ENCODE results near the gene PTCD2.
"Not testable (repeated sequence)": the region's sequence is repeated elsewhere in the genome, so short reads cannot be mapped to it uniquely, and the experiment has no call there.

The PTCD2 gene

DNA sequence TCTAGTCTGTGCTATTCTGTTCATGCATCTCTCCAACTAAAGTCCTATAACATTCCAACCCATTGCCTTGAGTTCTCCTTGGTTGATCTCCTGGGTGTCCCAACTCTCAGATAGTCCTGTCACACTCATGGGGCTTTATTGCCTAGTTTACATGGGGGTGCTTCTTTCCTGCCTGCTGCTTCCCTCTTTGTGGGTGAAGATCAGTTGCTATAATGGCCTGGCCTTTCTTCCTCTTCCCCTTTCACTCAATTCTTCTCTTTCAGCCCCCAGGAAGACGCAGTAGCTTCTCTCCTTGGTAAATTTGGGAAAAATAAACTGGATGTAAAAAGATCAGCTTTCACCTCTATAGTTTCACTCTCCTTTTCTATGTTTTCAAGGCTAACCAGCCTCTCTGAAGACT is 66.5 kb downstream of the PTCD2 start:
- peak; percentile 77 for DNase-seq

DNA sequence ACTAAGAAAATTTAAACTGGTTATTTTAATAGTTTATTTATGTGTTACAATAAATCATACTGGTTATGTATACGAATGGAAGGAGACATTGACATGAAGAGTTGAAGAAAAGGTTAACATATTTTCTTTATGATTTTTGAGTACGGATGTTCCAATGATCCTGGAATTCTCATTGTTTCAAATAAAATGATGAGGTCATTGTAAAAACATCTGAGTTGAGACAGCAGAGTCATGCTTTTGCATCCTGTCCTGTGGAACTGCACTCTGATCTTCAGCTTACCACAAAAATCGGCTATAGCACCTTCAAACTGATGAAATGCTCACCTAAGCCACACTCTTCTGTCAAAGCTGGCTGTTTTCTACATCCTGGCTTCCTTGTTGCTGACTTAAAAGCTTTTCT is 67.8 kb downstream of the PTCD2 start:
- no peak for DNase-seq

DNA sequence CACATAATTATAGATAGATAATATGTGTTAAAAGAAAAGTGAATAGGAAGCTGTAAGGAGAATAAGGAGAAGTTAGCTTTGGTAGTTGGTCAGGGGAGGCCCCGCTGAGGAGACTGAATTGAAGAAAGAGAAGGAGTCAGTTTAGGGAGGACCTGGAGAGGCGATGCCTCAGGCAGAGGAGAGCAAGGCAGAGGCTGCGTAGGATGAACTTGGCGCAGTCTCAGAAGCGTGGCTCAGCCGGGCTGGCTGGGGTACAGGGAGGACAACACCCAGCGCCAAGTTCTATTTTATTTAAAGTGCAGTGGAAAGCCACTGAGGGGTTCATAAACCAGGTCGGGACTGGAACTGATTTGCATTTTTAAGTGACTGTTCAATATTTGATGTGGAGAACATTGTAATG is 68.5 kb downstream of the PTCD2 start:
- DNase-seq, result no peak

GRCh38 chr5:72390836-72391235 is 70.7 kb downstream of the PTCD2 start:
- no peak for DNase-seq

GRCh38 chr5:72392326-72392733 is 72.2 kb downstream of the PTCD2 start:
- no peak for DNase-seq

DNA sequence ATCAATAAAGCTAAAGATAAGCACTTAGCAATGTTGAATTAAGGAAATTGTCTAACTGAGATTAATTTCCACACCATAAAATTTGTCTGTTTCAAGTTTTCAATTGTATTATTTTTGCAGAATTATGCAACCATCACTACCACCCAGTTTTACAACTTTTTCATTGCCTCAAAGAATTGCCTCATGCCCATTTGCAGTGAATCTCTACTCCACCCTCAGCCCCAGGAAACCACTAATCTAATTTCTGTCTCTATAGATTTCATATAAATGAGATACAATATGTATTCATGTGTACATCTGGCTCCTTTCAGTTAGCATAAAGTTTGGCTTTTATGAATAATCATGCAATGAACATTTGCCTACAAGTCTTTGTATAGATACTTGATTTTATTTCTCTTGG is 72.9 kb downstream of the PTCD2 start:
- DNase-seq, result peak; percentile 32

DNA sequence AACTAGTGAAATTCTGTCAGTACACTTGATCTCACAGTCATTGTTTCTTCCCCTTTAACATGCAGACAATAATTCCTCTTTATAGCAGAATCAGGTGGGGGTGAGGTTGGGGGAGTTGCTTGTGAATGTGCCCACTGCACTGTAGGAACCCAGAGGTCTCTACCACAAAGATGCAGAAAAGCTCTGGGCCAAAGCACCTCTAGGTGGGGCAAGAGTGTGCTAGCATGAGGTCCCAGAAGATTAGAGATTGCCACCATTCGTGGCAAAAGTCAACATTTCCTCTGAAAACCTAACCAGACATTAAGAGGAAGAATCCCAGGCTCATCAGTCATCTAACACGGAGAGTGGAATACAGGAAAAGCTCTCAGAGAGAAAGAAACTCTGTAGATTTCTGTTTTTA is 74.5 kb downstream of the PTCD2 start:
- peak; percentile 42 for DNase-seq

GRCh38 chr5:72397836-72398235 is 77.7 kb downstream of the PTCD2 start:
- DNase-seq, result no peak

DNA sequence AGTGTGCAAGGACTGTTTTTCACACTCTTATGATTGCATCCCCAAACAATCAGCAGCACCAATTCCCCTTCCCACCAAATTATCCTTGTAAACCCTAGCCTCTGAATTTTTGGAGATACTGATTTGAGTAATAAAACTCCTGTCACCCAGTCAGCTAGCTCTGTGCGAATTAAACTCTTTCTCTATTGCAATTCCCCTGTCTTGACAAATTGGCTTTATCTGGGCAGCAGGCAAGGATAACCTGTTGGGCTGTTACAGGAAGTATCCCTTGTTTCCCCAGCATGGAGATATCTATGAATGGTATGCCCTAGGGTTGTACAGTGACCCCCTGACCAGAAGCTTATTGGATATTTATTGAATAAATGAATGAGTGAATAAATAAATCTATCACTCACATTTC is 80.8 kb downstream of the PTCD2 start:
- DNase-seq, result no peak

GRCh38 chr5:72402381-72402890 is 82.3 kb downstream of the PTCD2 start:
- DNase-seq, result peak; percentile 37

- DNase-seq, result no peak
Observed at GRCh38 chr5:72402959-72403628, 82.9 kb downstream of the PTCD2 start.

DNA sequence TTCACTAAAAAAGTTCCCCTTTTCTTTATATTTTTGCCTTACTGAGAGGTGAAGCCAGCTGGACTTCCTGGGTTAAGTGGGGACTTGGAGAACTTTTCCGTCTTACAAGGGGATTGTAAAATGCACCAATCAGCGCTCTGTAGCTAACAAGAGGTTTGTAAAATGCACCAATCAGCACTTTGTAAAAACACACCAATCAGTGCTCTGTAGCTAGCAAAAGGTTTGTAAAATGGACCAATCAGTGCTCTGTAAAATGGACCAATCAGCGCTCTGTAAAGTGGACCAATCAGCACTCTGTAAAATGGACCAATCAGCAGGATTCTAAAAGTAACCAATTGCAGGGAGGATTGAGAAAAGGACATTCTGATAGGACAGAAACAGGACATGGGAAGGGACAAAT is 84.6 kb downstream of the PTCD2 start:
- DNase-seq, result not testable (repeated sequence)

DNA sequence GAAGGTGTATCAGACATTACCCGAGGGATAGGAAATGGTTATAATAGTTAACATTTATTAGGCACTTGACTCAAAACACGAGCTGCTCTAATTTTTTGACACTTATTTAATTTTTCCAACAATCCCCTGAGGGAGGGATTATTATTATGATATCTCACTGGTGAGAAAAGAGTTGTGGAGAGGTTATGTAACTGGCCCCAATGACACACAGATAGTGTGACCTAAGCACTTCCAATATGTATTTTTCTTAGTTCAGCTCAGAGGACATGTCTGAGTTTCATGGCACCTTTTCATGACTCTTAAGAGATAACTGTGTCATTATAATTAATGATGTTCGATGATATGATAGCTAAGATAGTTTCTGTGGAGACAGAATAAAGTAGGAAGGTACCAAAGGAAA is 86.9 kb downstream of the PTCD2 start:
- DNase-seq, result no peak

DNA sequence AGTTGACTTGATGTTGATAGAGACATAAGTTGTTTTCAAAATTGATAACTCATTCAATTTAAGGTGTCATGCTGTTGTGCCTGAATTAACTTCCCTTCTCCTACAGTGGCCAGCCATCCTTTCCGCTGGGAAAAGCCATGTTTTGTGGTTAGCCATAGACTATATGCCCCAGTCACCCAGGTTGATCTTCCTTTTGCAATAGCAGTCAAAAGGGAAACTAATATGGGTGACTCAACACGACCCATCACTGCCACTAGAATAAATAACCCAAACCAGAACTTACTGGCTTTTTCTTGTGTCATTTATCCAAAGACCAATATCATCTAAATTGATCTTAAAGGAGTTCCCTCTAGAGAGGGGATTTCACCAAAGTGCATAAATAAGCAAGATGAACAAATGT is 87.4 kb downstream of the PTCD2 start:
- peak; percentile 47 for DNase-seq

GRCh38 chr5:72408127-72408526 is 88.0 kb downstream of the PTCD2 start:
- DNase-seq, result no peak

- peak; percentile 46 for DNase-seq
Observed at GRCh38 chr5:72408603-72409002, 88.4 kb downstream of the PTCD2 start.

- DNase-seq, result no peak
Observed at GRCh38 chr5:72410688-72411295, 90.6 kb downstream of the PTCD2 start.

DNA sequence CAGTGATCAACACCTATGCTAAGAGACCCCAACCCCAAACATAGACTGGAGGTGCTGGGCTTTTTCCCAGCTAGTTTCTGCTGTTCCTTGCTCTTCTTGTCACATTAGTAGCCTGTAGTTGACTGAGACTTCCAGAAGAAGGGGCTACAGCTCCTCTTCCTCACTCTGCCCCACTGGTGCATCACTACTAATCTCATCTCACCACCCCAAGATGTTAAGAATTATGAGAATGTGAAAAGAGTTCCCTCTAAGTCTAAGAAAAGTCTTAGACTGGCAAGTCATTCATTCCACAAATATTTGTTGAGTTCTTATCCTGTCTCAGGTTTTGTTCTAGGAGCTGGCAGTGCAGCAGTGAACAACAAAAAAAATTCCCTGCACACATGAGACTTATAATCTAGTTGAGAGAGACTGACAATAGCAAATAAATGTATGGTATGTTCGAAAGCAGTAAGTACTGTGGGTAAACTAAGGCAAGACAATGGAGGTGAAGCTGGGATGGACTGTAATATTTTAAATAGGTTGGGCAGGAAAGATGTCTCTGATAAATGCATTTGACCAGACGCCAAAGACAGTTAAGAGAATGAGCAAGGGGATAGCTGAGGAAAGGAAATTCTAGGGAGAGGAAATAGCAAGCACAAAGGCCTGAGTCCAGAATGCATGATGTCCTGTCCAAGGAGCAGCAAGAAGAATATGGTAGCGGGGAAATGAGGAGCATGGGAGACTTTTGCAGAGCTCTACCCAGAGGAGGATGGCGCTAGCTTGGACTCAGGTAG is 92.3 kb downstream of the PTCD2 start:
- no peak for DNase-seq

GRCh38 chr5:72415616-72416325 is 95.6 kb downstream of the PTCD2 start:
- DNase-seq, result no peak

DNA sequence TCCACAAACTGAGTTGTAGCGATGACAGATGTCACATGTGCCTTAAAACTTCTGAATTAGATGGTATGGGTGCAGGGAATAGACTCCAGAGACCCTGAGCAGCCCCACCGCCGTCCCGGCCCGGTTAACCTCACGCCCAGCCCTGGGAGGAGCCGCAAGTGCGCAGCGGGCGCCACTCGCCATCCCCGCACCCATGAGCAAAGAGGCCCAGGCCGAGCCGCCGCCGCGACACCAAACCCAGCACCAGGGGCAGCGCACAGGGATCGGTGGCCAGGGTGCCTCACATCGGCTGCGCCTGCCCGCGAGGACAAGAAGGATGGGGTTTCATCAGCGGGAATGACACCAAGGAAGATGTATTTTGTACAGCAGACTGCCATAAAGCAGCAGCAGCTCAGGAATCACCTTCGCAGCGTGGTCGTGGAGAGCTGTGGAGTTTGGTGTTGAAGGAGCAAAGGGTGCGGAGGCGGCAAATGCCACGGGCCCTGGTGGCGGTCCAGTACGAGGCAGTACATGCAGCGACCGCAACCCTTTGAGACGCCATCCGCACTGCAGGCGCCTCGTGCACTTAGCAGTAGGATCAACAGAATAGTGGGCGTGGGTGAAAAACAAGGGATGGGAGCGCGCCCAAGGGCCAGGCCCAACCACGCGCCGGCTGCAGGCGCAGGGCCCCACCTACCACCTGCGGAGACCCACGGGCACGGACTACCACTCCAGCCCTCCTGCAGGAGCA is 97.3 kb downstream of the PTCD2 start:
- no peak for DNase-seq

Measured in inflammatory macrophage treated with lipopolysaccharide for 4 hours (primary cell).